Smooth muscle cell (in vitro differentiated cells): Measurements from ENCODE around the gene SEMA4C. TPM values are rescaled to one million over a fixed set of nuclear protein-coding genes. Genes with fewer than 3 reads are reported as not detected.

Source experiments
- DNase-seq: peaks from one replicate; lab custom pipeline; 2025; ENCODE audit not compliant: unreplicated experiment; lab: John Stamatoyannopoulos, UW
- H2AFZ ChIP-seq: fragments of 200-600 bp; sonication (generic); 2 replicates; pipeline ENCODE4 v1.6.0; 2016; ENCODE audit warnings: antibody characterized with exemption, low read depth, mild to moderate bottlenecking
- H3F3A ChIP-seq: fragments of 200-600 bp; sonication (generic); 2 replicates; pipeline ENCODE4 v1.6.0; 2017; ENCODE audit warnings: antibody characterized with exemption, low read depth
- H3K27ac ChIP-seq: fragments of 200-600 bp; sonication (generic); 2 replicates; pipeline ENCODE4 v1.5.1; 2016; ENCODE audit warnings: low read depth, mild to moderate bottlenecking
- H3K27me3 ChIP-seq: fragments of 200-600 bp; sonication (generic); 2 replicates; pipeline ENCODE4 v1.6.1; 2016; ENCODE audit warnings: low read depth, mild to moderate bottlenecking
- H3K36me3 ChIP-seq: fragments of 200-600 bp; sonication (generic); 2 replicates; pipeline ENCODE4 v1.5.1; 2016; ENCODE audit warnings: low read depth
- H3K4me1 ChIP-seq: fragments of 200-600 bp; sonication (generic); 2 replicates; pipeline ENCODE4 v1.5.1; 2016; ENCODE audit warnings: low read depth
- H3K4me2 ChIP-seq: fragments of 200-600 bp; sonication (generic); 2 replicates; pipeline ENCODE4 v1.6.0; 2016; ENCODE audit warnings: mild to moderate bottlenecking
- H3K4me3 ChIP-seq: fragments of 200-600 bp; sonication (generic); 2 replicates; pipeline ENCODE4 v1.5.1; 2016; ENCODE audit warnings: mild to moderate bottlenecking
- H3K79me2 ChIP-seq: fragments of 200-600 bp; sonication (generic); 2 replicates; pipeline ENCODE4 v1.6.0; 2016; ENCODE audit warnings: low read depth, mild to moderate bottlenecking
- H3K9ac ChIP-seq: fragments of 200-600 bp; sonication (generic); 2 replicates; pipeline ENCODE4 v1.6.0; 2016; ENCODE audit warnings: low read depth
- H3K9me3 ChIP-seq: fragments of 200-600 bp; sonication (generic); replicated peaks from 2 replicates; pipeline ENCODE4 v1.5.1; 2016; ENCODE audit warnings: low read depth
- H4K20me1 ChIP-seq: fragments of 200-600 bp; sonication (generic); 2 replicates; pipeline ENCODE4 v1.6.0; 2016; ENCODE audit warnings: low read depth
- CTCF ChIP-seq: fragments of 200-600 bp; sonication (generic); IDR thresholded peaks from 2 replicates; pipeline ENCODE4 v1.5.1; 2017; ENCODE audit warnings: borderline replicate concordance, mild to moderate bottlenecking, antibody characterized with exemption; ENCODE audit not compliant: insufficient read depth, poor library complexity, severe bottlenecking
- WGBS: methylation state at CpG from one replicate; pipeline ENCODE4 v1.1.7; 2016; ENCODE audit warnings: low lambda C conversion rate; 5-methylcytosine and 5-hydroxymethylcytosine counted together
- polyA plus RNA-seq: library from polyadenylated mRNA; unstranded; fragments of >200 nt; fragmentation: Nextera tagmentation; extraction: Ambion mirVana; gene quantifications from 2 replicates; pipeline ENCODE4 v1.2.1, GENCODE V29; 2016
- total RNA-seq: library from RNA; depleted of rRNA; stranded (reverse); fragments of >200 nt; gene quantifications from 2 replicates; pipeline ENCODE4 v1.2.3, GENCODE V29; 2014

The SEMA4C gene
- total and polyA plus RNA-seq, 2 experiments from 2014 or later = 40.7 to 41.0 TPM

GRCh38 chr2:96916646-96917543 lies 47.0 kb upstream of the SEMA4C start:
- Histone ChIP-seq H3K4me1 (peaks cover 24% of the 10 kb centered on the region), H2AFZ (no peak overlapping the region), H3K9ac (no peak overlapping the region), H3K79me2 (no peaks in the 10 kb centered on the region), H3F3A (peaks cover 21% of the 10 kb centered on the region), H3K27me3 (no peaks in the 10 kb centered on the region), H3K27ac (peak overlapping the region; percentile 83), H4K20me1 (no peaks in the 10 kb centered on the region), H3K36me3 (no peaks in the 10 kb centered on the region), H3K4me3 (no peak overlapping the region), H3K9me3 (no peaks in the 10 kb centered on the region), H3K4me2 (no peak overlapping the region)
- TF ChIP-seq CTCF = no peak
- WGBS = 96% methylated on average over 22 of the region's 22 CpGs
- no peak for DNase-seq

- Histone ChIP-seq H3K9me3 (no peaks in the 10 kb centered on the region), H3K36me3 (no peaks in the 10 kb centered on the region), H3K27me3 (no peaks in the 10 kb centered on the region), H2AFZ (no peak overlapping the region), H3K4me3 (no peak overlapping the region), H4K20me1 (no peaks in the 10 kb centered on the region), H3K4me2 (no peak overlapping the region), H3K27ac (no peak overlapping the region), H3K79me2 (no peaks in the 10 kb centered on the region), H3K9ac (no peak overlapping the region), H3F3A (peaks cover 21% of the 10 kb centered on the region), H3K4me1 (peaks cover 24% of the 10 kb centered on the region)
- no peak for DNase-seq
- WGBS = 77% methylated on average over 10 of the region's 10 CpGs
- TF ChIP-seq CTCF = no peak
These were observed 46.3 kb upstream of the SEMA4C start for GRCh38 chr2:96916156-96916630.

GRCh38 chr2:96914332-96914731 lies 44.5 kb upstream of the SEMA4C start:
- no peaks in the 10 kb centered on the region for H3K36me3 ChIP-seq
- peaks cover 18% of the 10 kb centered on the region for H3F3A ChIP-seq
- no peak overlapping the region for H3K9ac ChIP-seq
- DNase-seq = no peak
- no peaks in the 10 kb centered on the region for H4K20me1 ChIP-seq
- H2AFZ ChIP-seq = no peak overlapping the region
- H3K4me2 ChIP-seq = no peak overlapping the region
- no peaks in the 10 kb centered on the region for H3K9me3 ChIP-seq
- no peaks in the 10 kb centered on the region for H3K27me3 ChIP-seq
- peaks cover 16% of the 10 kb centered on the region for H3K4me1 ChIP-seq
- TF ChIP-seq CTCF = no peak
- no peak overlapping the region for H3K27ac ChIP-seq
- 93% methylated on average over 5 of the region's 5 CpGs for WGBS
- no peaks in the 10 kb centered on the region for H3K79me2 ChIP-seq
- no peak overlapping the region for H3K4me3 ChIP-seq
